Femur (tissue), 1 donor: Measurements from ENCODE around the gene EGFL6.
"Not testable (repeated sequence)": the region's sequence is repeated elsewhere in the genome, so short reads cannot be mapped to it uniquely, and the experiment has no call there.

Source experiments
- DNase-seq: peaks from one replicate; pipeline ENCODE4 v3.0.0-alpha.2; 2017

EGFL6 gene

DNA sequence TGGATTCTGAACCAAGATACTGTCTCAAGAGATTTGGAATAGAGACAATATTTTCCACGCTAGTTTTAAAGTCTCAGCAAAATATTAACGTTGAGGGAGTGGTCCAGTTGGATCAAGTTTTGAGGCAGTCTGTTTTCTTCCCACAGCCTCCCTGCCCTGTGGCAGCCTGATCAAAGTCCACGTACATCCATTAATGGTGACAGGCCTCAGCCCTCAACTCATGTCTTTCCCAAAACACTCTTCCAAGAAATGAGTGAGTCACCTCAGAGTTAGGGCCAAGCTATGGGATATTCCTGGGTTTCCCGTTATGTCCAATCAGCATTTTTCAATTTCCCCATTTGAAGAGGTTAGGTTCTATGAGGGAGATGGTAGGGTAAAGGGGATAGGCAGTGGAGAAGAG, 28.5 kb downstream of the EGFL6 start:
- DNase-seq: peak; percentile 63

DNA sequence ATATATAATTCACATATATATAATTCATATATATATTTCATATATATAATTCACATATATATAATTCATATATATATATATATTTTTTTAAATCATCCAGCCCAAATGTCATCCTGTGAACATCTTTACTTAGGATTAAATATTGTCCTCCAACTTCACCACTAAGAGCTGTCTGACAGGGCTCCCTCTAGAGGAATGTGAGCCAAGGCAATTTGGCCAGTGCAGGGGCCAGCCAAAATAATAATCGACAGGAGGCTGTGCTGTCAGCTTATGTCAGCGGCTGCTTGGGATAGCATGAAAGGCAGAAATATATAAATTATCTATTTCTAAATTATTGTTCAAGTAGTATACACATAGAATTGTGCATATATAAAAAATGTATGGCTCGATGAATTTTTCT, 29.5 kb downstream of the EGFL6 start:
- no peak for DNase-seq

DNA sequence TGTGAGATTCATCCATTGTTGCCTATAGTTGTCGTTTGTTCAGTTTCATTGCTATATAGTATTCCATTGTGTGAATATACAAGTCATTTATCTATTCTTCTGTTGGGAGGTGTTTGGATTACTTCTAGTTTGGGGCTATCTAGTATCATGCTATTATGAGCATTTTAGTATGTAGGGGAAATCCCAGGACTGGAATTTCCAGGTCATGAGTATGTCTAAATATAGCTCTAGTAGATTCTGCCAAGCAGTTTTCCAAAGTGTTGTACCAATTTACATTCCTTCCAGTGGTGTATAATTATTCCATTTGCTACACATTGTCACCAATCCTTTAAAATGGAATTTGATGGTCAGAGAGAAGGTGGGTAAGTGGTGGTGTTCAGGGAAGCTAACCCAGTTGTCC, 30.1 kb downstream of the EGFL6 start:
- no peak for DNase-seq

DNA sequence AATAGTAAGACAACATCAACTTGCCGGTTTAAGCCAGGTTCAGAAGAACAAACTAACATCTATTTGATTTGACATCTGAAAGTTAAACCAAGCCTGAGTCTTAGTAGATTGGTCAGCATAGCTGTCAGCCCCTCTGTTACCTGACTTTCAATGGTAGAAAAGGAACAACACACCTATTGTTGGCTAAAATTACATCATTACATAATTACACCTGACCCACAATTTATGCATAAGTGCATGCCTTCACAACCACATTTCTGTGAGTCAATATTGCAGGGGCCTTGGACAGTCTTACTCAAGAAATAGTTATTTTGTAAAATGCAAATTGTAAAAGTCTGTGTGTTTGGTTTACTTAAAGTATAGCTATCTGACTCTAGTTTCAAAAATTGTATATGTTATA, 36.2 kb downstream of the EGFL6 start:
- no peak for DNase-seq

DNA sequence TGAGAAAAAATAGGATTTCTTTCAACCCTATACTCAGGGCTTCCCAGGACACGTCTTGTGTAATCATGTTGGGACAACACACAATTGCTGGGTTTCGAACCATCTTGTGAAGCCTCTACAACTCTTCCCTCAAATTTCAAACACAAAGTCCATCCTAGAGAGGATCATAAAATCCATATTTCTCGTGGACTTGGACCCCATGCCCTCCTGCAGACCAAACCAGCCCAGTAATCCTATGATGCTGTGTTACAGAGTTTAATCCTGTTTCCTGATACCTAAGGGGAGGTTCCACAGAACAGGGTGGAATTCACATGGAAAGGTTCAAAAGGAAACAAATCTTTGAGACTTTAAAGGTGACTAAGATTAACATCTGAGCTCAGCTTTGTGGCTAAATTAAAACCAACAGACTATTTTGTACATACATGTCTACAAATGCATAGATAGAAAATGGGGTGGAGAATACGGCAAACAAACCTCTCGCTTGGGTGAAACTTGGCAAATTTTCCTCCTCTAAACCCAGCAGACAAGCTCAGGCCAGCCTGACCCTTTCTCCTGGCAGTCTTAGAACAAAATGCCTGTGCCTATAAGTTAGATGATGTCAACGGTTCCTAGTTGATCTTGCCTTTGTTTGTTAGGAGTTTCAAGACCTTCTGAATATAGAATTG, 38.1 kb downstream of the EGFL6 start:
- no peak for DNase-seq

DNA sequence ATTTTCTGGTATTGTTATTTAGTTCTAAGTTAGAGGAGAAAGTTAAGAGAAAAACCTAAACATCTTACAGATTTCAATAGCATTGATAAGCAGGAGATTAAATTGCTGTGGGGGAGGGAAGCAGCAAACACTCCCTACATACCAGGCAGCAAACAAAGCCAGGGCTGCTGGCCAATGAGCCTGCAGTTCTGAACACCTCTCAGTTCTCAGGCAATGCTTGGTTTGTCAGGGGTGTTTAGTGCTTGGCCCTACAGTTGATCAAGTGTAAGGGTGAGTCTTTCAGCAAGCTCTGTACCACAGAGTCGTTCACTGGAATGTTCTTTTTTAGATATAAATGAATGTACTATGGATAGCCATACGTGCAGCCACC, 38.6 kb downstream of the EGFL6 start:
- DNase-seq: no peak

DNA sequence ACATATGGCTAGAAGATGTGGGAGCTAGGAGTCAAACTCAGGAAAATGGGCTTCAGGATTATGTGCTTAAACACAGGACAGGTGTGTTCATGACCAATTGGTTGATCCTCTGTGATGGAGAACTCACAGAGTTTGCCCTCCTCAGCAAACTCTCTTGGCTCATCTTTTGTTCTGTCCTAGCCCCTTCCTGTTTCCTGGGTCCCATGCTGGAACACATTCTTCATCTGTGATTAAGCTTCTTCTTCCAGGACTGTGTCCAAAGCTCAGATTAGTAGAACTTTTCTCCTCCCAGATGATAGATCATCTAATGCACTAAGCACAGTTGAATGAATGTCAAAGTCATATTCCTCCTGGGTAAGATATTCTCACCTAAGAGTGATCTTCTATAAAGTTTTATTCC, 44.8 kb downstream of the EGFL6 start:
- DNase-seq: no peak

DNA sequence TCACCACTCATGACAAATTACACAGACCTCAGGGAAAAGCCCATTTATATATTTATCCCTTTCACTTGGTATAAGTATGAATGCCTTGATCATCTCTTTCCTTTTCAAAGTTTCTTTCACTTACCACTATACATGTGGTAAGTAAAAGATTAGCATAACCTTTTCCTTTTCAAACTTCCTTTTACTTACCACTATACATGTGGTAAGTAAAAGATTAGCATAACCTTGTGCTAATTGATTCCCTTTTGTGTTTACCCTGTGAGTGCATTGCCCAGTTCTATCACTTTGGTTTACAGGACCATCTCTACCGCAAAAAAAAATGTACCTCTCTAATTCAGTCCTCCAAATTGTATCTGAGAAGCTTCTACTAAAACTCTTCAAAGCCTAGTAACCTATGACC, 50.8 kb downstream of the EGFL6 start:
- no peak for DNase-seq

DNA sequence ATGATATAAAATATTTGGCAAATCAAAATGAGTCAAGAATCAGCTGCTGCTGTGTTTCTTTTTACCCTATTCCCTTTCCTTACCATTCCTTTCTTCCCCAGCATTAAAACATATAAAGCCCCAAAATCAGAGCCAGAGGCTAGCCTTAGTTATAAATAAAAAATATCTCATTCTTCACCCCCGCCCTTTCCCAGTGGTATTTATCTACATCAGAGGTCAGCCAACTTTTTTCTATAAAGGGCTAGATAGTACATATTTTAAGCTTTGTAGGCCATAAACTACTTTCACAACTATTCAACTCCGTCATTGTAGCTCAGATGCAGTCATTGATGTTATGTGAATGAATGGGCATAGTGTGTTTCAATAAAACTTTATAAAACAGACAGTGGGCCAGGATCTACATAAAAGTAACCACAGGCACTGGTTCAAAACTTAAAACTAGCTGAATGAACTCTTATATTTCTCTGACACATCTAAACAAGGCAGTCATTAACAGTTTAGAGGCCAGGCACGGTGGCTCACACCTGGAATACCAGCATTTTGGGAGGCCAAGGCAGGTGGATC, 53.1 kb downstream of the EGFL6 start:
- no peak for DNase-seq

DNA sequence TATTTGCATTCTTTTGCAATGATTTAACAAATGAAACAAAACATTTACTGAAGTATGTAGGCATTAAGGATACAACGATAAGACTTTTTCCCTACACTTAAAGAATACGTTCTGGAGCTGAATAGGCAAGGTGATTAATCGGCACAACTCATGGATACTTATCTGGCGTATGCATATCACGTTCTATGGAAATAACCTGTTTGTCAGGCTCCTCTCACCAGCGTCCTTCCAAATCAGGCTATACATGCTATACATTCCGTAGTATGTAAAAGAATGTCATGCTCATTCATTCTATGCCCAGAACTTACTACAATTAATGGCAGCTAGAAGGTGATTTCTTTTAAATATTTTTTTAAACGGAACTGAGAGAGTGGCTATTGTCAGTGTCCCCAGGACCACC, 57.9 kb downstream of the EGFL6 start:
- no peak for DNase-seq

DNA sequence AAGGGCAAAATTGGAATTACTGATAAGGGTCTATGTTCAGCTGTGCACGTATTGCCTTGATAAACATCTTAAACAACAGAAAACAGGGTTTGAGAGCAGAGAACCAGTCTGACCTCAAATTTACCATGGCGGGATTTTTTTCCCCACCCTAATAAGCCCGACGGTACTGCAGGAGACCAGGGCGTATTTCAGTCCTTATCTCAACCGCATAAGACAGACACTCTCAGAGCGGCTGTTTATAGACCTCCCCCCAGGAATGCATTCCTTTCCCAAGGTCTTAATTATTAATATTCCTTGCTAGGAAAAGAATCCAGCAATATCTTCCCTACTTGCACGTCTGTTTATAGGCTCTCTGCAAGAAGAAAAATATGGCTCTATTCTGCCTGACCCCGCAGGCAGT, 67.8 kb downstream of the EGFL6 start:
- DNase-seq: not testable (repeated sequence)

DNA sequence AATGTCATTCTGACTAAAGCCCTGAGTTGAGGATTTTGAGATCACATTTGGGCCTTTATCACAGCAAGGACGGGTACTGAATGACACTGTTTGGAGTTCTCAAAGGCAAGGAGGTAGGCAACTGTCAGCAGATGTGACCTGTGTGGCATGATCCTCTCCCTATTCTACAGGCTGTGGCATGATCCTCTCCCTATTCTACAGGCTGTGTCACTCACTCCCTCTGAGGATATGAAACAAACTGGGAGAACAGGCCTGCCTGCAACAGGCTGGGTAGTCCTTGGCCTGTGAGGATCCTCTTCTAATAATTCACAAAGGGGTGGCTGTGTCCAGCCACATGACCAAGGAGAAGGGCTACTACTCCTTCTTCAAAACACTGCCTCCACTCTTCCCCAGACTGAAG, 68.6 kb downstream of the EGFL6 start:
- DNase-seq: no peak

DNA sequence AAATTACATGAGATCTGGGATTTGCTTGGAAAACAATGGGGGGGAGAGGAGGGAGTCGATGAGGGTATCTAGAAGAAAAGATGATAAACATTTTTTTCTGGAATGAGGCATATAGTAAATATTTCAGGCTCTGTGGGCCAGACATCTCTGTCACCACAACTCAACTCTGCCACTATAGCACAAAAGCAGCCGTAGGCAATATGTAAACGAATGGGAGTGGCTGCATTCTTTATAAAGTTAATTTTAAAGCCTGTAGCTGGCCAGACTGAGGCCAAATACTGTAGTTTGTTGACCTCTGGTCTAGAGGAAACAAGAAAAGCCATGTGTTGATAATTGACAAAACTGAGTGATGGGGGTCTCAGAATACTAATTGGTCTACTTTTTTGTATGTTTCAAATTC, 69.4 kb downstream of the EGFL6 start:
- no peak for DNase-seq

DNA sequence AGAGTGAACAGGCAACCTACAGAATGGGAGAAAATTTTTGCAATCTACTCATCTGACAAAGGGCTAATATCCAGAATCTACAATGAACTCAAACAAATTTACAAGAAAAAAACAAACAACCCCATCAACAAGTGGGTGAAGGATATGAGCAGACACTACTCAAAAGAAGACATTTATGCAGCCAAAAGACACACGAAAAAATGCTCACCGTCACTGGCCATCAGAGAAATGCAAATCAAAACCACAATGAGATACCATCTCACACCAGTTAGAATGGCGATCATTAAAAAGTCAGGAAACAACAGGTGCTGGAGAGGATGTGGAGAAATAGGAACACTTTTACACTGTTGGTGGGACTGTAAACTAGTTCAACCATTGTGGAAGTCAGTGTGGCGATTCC, 72.3 kb downstream of the EGFL6 start:
- DNase-seq: not testable (repeated sequence)

DNA sequence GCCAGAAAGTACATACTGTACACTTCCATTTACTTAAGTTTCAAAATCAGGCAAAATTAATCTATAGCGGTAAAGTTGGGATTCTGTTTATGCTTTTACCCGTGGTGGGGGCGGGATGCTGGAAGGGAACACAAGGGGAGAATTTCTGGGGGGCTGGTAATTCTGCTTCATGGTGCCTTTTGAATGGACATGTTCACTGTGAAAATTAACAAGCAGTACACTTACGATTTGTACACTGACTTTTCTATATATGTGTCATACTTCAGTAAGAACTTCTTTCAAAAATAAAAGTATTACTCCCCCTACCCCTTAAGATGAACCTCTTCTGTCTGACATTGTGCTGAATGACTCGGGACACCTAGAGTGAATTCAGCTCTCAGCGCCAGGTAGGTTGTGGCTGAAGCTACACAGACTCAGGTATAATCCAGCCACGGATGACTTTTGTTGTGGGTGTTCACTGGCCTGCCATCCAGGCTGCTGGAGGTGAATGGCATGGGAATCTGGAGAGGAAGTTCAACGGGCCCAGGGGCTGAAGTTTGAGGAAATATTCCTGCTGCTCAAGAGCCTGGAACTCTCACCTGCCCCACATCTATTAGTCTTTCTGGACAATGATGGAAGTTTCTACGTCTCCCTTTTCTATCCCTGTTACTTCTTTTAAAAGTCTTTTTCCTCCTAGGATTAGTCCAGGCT, 76.2 kb downstream of the EGFL6 start:
- DNase-seq: no peak

DNA sequence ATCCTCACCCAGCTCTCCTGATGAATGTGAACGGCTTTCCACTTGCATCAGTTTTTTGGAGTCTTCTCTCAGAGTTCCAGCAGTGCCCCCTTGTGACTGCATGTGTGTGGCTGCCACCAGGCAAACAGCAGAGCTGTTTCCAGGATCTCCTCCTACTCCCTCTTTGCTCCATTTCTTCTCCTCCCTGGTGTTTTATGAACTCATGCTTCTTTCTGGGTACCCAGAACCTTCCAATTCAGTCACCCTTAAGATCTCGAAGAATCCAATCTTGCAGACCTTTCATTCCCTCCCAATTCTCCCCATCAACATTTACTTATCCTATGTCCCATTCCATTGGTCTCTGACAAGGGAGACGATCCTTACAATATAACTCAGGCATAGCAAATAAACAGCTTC, 76.8 kb downstream of the EGFL6 start:
- DNase-seq: peak; percentile 79

DNA sequence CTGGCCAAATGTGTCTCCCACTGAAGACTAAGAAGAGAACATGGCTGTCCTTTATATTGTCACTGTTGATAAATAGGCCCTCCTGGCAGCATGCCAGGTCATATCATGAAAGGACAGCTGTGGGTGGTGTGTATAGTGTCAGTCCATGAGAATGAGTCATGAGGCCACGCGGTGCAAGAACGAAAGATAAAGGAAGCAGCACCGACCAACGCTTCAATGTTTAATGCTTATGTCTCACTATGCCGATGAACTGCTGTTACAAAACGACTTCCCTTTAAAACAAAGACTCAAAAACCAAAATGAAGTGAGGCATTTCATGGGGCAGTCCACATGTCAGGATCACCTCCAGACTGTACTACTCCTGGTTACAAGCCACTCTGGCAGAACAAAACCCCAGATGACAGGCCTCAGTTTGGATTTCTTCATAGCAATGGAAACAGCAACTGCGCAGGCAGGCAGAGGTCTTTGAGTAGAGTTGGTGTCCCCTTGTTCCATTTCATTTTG, 78.4 kb downstream of the EGFL6 start:
- peak; percentile 60 for DNase-seq

DNA sequence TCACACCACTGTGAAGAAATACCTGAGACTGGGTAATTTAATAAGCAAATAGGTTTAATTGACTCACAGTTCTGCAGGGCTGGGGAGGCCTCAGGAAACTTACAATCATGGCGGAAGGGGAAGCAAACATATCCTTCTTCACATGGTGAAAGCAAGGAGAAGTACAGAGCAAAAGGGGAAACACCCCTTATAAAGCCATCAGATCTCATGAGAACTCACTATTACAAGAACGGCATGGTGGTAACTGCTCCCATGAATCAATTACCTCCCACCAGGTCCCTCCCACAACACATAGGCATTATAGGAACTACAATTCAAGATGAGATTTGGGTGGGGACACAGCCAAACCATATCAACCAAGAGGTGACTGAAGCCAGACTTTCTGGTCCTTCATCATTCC, 78.9 kb downstream of the EGFL6 start:
- not testable (repeated sequence) for DNase-seq

DNA sequence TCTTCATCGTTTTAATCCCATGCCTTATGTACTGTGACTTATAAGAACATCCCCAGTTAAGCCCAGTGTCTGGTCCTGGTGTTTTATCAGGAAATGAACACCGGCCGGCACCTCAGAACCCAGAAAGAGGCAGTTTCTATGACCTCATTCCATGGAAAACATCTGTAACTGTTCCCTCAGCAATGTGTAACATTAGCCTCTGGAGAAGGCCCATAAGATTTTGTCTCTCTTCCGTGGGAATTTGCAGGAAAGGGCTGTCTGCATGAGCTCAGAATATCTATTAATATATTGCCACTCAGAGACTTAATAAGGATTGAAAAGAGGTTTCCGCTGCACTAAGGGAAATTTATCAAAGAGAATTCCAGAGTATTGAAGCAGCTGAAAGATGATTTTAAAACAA, 80.4 kb downstream of the EGFL6 start:
- peak; percentile 47 for DNase-seq

DNA sequence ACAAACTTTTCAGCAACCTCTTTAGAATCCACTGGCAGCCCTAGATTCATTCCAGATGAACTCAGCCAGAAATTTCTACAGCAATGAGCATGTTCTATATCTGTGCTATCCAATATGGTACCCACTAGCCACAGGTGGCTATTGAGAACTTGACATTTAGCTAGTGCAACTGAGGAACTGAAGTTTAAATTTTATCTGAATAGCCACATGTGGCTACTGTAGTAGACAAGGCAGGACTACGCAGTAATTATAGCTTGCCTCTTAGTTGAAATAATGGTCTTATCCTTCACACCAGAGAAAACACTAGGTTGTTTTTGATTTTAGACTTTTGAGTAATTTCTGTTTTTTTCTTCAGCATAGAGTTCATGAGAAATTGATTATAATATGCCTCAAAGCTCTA, 80.9 kb downstream of the EGFL6 start:
- no peak for DNase-seq

DNA sequence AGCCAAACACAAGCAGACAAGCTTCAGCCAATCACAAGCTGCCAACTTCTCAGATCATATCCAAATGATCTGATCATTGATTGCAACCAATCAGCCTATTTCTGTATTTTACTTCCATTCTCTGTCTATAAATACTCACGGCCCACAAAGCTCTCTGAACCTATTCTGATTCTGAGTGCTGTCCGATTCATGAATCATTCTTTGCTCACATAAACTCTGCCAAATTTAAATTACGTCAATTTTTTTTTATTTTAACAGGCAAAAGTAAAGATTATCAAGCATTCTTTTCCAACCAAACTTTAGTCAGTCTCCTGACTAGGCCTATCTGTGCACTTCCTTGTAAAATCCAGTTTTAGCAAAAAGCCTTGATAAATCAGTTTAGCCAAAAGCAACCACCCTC, 81.7 kb downstream of the EGFL6 start:
- no peak for DNase-seq

DNA sequence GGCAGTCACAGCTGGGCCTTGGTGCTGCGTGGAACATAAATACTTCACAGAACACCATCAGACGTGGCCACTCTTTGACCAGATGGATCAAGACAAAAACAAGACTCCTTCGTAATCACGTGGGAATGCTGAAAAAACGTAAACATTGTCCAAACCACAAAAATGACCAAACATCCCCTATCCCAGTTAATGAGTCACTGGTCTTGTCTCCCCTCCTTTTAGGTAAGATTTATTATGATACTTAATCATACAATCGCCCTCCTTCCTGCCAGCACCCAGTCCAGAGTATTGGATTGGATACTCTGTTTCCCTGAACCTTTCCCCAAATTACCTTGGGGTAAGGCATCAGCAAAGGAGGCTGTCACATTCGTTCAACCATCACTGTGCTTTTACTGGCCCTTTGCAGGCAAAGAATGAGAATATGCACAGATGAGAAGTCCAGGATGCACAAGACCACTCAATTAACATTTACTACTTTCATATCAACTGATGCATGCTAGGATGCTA, 82.9 kb downstream of the EGFL6 start:
- no peak for DNase-seq

DNA sequence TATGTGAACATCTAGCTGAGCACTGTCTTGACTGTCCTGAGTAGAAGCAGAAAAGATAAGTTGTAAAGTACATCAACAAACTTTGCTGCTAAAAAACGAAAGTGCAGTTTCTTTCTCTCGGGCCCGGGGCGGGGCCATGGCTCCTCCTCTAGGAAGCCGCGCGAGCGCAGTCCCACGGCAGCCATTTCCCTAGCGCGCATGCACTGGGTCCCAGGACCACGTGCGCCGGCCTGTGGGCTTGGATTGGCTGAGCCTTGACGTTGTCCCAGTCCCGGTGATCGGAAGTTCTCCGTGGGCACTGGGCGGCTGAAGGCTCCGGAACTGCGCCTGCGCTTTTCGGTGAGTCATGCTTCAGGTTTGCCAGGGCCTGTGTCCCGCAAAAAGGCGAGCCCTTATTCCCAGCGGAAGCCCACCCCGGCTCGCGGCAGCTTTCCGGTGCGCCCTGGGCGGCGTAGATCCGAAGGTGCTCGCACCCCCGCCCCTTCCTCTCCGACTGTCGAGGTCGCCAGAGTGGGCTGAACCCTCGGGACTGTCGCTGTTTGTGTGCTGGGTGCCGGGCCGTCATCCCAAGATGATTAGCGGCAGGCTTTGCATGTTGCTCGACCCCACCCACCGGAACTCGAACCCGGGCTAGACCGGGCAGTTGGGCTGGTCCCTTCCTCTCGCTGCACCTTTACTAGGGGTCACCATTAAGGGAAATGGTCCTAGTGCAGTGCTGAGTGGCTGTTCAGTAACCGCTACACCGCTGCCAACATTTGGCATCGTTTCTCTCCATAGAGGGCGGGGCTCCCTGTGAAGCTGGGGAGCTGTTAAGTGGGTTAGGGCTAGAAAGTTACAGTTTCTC, 83.7 kb downstream of the EGFL6 start, which contains the start of gene TCEANC:
TSS of gene TCEANC (plus strand) at position 292 of the 844 bp plus-strand sequence. CDS start 9,368 bp downstream, outside the sequence.
- peak; percentile 98 for DNase-seq
